ENCODE measurements around the gene LRRC74A. TPM values are rescaled to one million over a fixed set of nuclear protein-coding genes. Genes with fewer than 3 reads are reported as not detected.

LRRC74A gene
- total RNA-seq: not detected in 2 replicates

DNA sequence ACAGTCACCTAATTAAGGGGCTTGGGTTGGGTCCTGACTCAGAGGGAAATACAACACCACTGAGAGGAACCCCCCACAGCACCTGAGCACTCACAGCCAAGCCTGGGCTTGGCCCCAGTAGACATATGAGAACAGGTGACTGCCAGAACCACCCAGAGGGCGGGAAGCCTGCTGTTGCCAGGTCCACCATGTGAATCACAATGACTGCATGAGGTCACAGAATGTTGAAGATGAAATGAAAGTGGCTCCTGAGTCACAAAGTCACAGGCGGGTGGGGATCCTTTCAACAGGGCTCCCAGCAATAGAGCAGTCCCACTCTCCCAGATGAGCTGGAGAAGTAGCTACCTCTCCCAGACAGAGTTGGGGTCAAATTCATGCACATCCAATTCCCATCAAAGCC lies at the start of gene LRRC74A:
TSS of gene LRRC74A (plus strand) at position 287 of the 400 bp plus-strand sequence. CDS start 290 bp downstream, outside the sequence.
- no peak for DNase-seq

DNA sequence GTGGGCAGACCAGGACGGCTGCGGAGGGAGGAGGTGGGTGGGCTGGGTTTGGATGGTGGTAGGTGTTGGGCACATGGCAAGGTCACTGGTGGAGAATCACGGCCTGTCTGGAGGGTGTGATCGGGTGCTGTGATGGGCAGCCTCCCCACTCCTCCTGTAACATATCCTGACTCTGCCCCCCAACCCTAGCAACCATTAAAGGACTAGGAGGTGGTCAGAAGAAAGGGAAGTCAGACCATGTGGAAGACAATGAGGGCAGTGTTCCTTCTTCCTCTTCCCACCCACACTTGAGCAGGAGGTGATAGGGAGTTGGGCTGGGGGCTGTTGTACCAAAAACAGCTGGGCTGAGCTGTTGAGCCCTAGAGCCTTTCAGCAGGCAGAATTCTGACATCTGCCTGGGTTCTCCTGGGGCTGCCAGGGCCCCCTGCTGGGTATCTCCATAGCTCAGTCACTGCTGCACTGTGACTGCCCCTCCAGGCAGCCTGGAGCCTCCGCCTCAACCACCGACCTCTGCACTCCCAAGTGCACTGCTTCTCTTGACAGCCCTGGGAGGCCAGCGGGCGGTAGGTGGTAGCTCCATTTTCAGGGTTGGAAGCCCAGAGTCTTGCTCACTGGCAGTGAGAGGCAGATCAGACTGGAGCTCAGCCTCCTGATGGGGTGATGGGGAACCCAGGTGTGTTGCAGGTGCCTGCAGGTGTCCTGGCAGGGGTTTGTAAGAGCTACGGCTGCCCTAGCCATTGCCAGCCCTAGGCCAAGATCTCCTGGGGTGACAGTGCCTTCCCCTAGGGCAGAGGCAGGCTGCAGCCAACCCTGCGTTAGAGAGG lies 49.6 kb upstream of the LRRC74A start:
- DNase-seq: no peak

DNA sequence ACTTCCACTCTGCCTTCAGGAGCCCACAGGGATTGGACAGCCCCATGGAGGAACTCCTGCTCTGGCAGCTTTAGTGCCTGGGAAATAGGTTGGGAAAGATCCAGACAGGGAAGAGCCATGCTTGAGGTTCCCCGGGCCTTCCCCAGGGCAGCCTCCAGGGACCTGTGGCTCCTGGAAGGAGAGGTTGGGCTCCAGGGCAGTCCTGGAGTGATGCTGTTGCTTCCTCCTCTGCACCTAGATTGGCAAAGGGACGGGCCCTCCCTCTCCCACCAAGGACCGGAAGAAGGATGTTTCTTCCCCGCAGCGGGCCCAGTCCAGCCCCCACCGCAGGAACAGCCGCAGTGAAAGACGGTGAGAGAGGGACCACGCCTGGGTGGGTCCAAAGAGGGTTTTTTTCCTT lies 48.5 kb upstream of the LRRC74A start:
- DNase-seq: no peak

DNA sequence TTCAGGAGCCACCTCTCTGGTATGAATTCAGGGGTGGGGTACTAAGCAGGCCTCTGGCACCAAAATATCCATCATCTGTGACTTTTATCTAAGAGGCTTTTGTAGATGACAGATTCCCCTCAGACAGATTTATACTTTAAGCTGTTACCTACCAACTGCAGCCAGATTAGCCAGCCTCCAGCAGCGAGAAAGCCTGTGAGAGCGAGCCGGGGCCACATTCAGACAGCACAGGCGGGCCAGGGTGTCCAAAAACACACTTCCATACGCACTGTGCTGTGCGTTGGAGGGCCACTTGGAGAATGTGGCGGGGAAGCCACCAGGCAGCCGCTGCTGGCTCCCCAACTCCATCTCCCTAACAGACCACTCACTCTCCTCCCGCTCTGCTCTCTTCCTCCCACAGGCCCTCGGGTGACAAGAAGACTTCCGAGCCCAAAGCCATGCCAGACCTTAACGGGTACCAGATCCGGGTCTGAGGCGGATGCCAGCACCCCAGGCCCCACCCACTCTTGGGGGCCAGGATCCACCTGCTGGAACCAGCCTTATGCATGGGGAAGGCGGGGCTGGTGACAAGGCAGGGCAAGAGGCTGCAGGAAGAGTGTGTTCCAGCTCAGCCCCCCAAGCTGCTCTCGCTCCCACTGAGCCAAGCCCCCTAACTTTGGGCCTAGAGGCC lies 47.5 kb upstream of the LRRC74A start:
- DNase-seq: no peak

DNA sequence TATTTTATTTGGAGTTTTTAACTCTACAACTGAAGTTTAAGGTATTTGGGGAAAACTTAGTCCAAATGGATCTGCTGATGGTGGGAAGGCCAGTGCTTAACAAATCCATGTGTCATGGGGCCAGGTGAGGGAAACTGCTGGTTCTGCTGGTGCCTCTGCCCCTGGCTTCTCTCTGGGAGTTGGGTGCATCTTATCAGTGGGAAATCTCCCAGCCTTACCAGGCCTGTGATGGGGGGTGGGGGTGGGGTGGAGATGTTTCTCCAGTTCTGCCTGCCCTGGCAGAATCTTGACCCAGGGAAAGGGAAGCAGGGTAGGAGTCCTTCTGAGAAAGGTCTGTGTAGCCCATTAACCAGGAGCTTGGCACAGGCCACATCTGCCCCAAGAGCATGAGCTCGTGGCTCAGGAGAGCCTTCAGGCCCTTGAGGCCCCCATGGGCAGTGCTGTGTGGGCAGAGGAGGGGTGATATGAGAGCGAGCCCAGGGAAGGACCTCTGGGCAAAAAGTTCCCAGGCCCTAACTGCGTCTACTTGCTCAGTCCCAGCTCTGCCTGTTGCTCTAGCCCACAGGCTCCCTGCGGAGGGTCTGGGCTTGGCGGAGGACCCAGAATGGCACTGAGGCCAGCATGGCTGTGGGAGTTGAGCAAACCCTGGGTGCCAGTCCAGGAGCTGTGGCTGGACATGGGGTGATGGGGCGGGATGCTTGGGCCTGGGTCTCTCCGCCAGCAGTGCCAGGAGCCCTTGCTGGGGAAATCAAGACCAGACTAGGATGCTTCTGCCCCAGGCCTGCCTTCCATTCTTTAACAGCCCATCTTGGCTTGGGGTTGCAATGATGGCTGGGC lies 46.8 kb upstream of the LRRC74A start:
- DNase-seq: no peak

DNA sequence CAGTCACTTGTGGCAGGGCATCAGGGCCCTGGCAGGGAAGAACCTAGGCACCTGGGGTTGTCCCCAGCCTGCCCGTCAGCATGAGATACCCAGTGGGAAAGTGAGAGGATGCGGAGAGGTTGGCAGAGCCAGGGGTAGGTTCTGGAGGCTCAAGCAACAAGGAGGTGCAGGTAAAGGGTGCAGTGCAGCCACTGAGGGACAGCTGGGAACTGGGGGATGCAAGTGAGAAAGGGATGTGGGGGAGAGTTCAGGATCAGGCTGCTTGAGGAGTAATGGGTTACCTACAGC lies 46.2 kb upstream of the LRRC74A start:
- DNase-seq: no peak

DNA sequence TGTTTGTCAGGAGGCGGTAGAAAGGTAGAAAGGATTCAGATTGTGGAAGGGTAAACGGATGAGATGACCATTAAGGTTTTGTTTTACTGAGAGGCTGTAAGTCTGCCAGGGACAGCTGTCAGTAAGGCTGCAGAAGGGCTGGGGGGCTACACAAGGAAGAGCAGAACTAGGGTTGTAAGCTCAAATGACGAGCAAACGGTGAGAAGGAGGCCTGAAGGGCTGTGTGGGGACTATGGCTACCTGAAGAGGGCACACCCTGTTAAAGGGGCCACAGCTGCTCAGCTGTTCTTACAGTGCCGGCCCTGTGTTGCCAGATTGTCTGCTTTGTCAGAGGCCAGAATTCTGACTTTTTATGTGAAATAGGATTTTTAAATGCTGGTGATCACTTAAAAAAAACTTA lies 45.8 kb upstream of the LRRC74A start:
- no peak for DNase-seq

DNA sequence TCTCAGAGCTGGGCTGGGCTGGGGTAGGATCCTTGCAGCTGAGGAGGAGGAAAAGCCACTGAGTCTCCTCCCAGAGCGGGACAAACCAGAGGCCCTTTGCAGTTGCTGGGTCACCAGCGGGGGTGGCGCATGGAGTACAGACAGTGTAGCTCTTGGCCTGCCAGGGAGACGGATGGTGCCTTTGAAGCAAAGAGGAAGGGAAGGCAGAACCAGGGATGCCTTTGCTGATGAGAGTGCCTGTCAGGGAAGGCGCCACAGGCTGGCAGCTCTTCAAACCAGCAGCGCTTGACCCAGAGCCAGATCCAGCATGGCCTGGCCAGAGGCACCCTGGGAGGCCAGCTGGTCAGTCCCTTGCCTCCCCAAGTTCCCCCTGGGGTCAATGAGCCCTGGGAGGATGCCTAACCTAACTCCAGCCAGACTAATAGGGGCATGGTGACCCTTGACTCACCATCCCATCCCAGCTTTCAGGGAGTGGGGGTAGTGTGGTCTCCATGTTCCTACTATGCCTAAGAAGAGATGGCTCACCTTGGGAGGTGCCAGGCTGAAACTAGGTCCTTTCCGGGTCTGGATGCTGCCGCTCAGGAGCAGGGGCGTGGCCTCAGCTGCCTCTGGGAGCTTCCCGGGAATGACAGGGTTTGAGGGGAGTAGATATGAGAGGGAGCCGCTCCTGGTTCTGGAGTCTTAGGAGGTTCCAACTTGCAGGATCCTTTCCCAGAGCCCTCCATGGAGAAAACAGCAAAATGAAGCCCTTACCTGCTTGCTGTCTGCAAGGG lies 45.1 kb upstream of the LRRC74A start:
- no peak for DNase-seq

DNA sequence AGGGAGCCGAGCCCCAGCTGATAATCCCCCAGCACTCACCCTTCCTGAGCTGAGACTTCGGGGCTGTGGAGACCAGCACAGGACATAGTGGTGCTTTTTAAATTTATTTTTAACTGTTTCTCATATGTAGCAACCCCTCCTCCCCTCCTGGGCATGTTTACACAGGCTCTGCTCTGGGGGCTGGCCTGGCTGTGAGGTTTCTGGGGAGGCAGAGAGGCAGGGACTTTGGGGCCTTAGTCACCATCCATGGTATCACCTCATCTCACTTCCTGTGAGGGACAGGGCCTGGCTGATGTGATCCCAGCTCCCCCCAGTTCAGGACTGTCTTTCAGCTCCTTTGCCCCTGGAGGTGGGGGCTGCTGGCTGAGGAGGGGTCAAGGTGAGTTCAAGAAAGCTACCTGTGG lies 44.6 kb upstream of the LRRC74A start:
- DNase-seq: no peak

DNA sequence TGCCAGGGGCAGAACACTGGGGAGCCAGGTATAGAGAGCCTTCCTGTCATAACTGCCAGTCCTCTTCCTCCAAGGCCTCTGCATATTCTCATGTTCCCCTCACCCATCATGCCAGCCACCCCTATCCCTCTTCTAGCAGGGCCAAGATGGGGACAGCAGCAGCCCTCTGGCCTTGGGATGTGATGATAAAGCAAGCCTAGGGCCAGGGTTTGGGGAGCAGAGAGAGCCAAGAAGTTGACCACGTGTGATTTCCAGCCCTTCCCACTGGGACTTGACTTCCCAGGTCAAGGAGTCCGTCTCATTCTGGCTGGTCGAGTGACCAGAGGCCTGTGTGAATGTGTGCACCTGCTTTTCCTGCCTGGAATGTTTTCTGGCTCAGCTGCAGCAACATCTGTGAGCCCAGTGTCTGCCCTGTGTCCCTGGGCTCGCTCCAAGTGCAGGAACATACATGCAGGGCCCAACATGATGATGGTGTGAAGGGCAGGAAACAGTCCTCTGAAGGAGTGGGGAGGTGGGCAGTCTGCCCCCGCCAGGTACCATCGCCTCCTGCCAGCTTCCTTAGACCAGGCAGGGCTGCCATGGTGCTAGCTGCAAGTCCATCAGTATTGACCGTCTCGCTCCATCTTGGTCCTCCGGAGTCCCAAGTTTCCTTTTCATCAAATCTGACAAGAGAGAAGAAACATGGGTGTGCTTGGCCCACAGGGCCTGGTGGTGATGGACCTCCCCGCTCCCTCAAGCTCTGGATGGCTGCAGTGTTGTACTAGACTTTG lies 43.9 kb upstream of the LRRC74A start:
- no peak for DNase-seq

DNA sequence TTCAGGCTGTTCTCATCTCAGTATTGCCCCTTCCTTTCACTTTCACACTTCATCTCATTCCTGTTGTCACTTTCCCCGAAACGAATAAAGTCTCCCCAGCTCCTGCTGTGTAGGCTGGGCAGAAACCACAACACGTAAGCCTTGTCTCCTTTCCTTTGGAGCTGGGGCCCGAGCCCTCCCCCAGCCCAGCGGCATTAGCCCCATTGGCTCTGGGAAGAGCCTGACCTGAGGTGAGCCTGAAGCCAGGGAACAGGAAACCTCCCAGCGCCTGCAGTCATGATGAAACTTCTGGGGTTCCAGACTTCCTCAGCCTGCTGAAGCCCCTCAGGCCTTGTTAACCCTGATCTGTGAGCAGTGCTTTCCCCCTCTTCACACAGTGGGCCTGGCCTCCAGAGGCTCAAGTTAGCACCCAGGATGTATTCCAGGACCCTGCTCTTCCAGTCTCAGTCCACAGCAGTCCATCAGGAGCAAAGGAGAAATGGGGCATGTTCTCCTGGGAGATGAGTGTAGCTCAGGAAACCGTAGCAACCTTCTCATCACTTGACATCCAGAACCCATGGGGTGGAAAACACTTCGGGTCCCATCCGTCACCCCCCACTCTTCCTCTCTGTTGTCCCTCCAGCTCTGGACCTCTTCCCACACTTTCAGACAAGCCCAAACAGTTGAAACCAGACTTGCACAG lies 43.2 kb upstream of the LRRC74A start:
- no peak for DNase-seq

DNA sequence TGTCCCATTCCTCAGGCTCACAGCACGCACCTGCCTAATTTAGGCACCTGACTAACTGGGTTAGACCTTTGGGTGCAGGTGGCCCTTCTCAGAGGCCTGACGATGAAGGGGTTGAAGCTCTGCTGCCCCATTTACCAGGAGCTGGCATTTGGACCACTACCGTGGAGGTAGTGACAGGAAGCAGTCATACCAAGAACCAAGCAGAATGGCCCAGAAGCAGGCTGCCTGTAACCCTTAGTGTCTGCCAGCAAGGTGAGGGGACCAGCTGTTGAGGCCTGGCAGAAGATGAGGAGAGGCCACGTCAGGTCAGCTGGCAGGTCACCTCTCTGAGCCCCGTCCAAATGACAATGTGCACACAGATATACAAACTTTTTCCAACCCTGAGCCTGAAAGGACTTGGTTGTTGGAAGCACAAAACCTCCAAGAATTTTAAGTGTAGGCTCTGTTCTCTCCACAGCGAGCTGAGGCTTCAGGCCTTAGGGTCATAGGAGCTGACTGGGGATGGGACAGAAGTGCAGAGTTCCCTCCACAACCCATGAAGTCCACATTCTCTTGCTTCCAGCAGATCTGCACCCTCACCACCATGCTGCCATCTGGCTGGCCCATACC lies 41.8 kb upstream of the LRRC74A start:
- no peak for DNase-seq

DNA sequence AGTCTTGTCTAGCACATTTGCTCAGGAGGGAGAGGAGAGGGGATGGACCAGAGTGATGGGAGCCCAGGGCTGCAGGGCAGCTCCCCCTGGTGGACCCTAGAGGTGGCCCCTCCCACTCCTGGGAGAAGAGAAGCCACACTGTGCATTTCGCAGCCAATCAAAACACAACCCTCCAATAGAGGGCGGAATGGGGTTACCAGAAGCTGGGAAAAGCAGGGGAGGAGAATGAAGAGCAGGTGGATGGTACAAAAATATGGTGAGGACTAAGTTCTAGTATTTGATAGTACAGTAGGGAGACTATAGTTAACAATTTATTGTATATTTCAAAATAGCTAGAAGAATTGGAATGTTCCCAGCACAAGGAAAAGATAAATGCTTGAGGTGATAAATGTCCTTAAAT lies 41.3 kb upstream of the LRRC74A start:
- DNase-seq: peak; percentile 92

DNA sequence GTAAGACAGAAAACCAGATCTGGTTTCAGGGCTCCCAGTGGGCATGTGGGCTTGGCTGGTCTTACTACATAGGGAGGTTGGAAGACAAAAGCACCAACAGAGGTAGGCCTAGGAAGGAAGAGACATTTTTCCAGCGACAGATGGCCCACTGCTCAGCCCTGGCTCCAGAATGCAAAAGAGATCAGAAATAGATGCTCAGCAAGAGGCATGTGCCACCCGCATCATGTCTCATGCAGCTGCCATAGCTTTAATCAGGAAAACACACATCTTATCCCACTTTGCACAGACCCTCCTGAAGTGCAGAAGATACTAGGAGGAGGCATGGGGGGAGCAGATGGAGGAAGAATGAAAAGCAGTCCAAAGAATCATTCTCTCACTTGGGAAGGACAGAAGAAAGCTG lies 39.6 kb upstream of the LRRC74A start:
- DNase-seq: no peak

DNA sequence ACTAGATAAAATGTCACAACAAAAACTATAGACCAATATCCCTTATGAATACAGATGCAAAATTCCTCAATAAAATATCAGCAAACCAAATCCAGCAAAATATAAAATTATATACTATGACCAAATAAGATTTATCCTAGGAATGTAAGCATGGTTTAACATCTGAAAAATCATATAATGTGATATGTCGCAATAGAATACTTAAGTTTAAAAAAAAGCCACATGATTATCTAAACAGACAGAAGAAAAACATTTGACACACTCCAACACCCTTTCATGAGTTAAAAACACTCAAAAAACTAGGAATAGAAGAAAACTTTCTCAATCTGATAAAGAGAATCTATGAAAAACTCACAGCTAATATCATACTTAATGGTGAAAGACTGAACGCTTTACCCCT lies 33.8 kb upstream of the LRRC74A start:
- no peak for DNase-seq

DNA sequence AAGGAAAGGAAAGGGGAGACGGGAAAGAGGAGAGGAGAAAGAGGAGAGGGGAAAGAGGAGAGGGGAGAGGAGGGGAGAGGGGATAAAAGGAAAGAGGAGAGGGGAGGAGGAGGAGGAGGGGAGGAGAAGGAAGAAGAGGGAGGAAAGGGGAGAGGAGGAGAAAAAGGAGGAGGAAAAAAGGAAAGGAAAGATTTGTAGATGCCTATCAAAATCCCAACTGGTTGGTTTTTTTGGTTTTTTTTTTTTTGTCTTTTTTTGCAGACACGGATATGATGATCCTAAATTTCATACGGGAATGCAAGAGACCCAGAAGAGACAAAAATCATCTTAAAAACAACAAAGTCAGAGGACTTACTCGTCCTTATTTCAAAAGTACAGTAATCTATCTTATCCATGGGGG lies 32.9 kb upstream of the LRRC74A start:
- no peak for DNase-seq

DNA sequence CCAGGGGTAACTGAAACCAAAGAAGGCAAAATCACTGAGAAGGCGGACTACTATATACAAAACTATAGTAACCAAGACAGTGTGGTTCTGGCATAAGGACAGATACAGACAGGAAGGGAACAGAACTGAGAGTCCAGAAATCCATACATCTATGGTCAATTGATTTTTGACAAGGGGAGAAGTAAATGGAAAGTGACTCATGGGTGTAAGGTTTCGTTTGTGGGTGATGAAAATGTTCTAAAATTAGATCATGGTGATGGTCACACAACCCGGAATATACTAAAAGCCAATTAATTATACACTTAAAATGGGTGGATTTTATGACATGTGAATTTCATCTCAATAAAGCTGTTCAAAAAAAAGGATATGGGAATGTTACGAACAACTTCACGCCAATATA lies 32.3 kb upstream of the LRRC74A start:
- DNase-seq: no peak

DNA sequence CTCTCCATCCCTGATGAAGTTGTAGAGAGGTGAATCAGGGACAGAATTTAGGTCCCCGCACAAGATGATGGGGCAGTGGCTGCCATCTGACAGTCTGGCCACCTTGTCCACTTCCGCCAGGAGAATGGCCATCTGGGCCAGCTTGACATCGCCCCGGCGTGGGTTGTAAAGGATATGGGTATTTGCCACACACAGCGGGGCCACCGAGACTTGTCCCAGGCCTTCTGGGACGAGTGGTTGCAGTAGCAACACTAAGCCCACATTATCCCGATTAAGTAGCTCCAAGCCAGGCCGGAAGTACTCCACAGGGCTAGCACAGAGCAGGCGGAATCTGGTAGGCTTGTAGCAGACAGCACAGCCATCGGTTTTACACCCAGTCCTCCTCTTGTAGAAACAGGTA lies 19.8 kb upstream of the LRRC74A start:
- DNase-seq: no peak

DNA sequence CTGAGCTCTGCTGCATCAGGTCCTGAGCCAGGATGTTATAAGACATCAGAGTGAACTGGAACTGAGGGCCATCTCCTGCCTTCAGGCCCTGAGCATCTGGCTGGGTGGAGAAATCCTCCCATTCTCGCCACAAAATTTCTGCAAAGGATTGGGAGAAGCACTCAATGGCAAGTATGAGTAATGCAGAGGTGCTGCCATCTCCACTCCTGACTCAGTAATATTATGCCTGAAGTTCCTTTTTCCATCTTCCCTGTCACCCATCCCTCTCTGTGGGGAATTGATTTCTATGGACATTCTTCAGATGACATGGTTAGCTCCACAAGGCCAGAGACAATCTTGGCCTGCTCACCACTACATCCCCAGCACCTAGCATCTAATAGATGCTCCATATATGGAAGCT lies 18.2 kb upstream of the LRRC74A start:
- DNase-seq: no peak

DNA sequence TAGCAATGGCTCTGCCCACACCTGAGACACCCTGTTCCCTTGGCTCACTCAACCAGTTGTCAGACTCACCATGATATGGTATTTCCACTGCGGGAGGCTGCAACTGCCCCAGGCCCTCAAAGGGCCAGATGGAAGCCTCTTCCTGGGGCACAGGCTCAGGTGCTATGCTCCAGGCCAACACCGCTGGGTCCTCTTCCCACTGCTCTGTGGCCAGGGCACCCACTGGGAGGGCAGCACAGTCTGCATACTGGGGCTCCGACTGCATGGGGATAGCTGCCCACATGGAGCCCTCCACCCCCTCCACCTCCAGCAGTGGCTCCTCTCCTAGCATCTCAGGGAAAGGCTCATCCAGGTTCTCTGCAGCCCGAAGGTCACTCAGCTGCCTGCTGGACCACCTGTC lies 17.2 kb upstream of the LRRC74A start:
- DNase-seq: no peak

DNA sequence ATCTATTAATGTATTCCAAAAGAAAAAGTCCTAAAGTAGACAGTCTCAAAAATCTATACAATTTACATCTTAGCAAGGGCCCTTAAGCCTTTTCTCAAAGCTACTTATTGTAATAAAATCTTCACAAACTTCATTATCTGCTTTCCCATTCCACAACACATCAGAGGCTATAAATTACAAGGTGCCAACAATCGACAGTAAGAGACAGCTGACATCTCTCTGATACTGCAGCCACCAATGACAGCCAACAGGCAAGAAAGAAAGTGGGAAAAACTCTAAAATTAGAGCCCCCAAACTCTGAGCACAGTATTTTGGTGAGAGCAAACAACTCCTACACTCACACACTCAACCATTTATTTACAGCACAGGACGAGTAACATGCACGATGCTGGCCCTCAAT lies 15.7 kb upstream of the LRRC74A start:
- DNase-seq: no peak

Data from dermis blood vessel endothelial cell (primary cell).